Measurements from ENCODE around the gene TBC1D20. TPM values are rescaled to one million over a fixed set of nuclear protein-coding genes. Genes with fewer than 3 reads are reported as not detected.

TBC1D20 gene
- total and polyA plus RNA-seq, 2 experiments from 2014 or later = 4.8 to 15.0 TPM

DNA sequence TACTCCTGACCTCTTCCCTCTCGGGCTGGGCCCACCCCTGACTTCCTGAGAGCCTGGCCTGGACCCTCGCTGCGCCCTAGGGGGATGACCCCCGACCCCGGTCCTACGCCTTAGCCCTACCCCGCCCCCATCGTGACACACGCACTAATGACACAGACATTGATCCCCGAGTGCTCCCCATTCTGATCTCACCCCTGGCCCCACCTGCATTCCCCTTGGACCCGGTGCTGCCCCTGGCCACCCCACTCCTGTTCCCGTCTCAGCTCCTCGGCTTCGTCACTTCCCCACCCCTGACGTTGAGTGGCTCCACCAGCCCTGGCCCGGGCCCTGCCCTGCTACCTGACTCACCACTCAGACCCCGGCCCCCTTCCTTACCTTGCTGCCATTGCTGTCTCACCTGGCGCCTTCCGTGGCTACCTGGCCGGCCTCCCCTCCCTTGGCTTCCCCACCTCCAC is 42.1 kb downstream of the TBC1D20 start:
- no peak overlapping the region for H2AFZ ChIP-seq
- no peaks in the 10 kb centered on the region for H3K27me3 ChIP-seq (ENCODE audit: insufficient read depth)
- H3K9me2 ChIP-seq (ENCODE audit: insufficient read depth) = no peaks in the 10 kb centered on the region
- Mint-ChIP-seq H3K4me3 (no peak overlapping the region), H3K27me3 (ENCODE audit: insufficient read depth, low read depth, poor library complexity) (peaks cover 10% of the 10 kb centered on the region), H3K27ac (no peak overlapping the region), H3K4me1 (no peaks in the 10 kb centered on the region; the same call in 2 of the 3 replicates), H3K36me3 (ENCODE audit: low read depth) (peaks cover 61% of the 10 kb centered on the region), H3K9me3 (peaks cover 8% of the 10 kb centered on the region; the same call in 1 of the 3 replicates)
- H3F3A ChIP-seq (replicated peaks; ENCODE audit: low read depth) = no peaks in the 10 kb centered on the region
- H3K79me2 ChIP-seq (replicated peaks; ENCODE audit: insufficient read depth) = no peaks in the 10 kb centered on the region
- no peak for DNase-seq (ENCODE audit: low spot score)
- peaks cover 11% of the 10 kb centered on the region; the same call in 1 of the 2 replicates for H3K36me3 ChIP-seq (ENCODE audit: insufficient read depth)
- TF ChIP-seq EZH2 (IDR thresholded peaks at IDR 0.05; ENCODE audit: low read depth, unreplicated experiment) (no peak), NANOG (IDR thresholded peaks at IDR 0.05; ENCODE audit: borderline replicate concordance) (no peak), POLR2AphosphoS5 (IDR thresholded peaks at IDR 0.05; ENCODE audit: low read depth) (no peak), STAT1 (IDR thresholded peaks at IDR 0.05; ENCODE audit: unreplicated experiment) (no peak), CREB1 (CRISPR knock-in tag; IDR thresholded peaks at IDR 0.05; ENCODE audit: low read depth) (no peak), ZNF331 (CRISPR knock-in tag; IDR thresholded peaks at IDR 0.05; ENCODE audit: low read depth) (no peak), ZNF114 (CRISPR knock-in tag; IDR thresholded peaks at IDR 0.05) (no peak), EZH2phosphoT487 (IDR thresholded peaks at IDR 0.05; ENCODE audit: unreplicated experiment) (no peak)
- TF ChIP-seq, protein P1, sequence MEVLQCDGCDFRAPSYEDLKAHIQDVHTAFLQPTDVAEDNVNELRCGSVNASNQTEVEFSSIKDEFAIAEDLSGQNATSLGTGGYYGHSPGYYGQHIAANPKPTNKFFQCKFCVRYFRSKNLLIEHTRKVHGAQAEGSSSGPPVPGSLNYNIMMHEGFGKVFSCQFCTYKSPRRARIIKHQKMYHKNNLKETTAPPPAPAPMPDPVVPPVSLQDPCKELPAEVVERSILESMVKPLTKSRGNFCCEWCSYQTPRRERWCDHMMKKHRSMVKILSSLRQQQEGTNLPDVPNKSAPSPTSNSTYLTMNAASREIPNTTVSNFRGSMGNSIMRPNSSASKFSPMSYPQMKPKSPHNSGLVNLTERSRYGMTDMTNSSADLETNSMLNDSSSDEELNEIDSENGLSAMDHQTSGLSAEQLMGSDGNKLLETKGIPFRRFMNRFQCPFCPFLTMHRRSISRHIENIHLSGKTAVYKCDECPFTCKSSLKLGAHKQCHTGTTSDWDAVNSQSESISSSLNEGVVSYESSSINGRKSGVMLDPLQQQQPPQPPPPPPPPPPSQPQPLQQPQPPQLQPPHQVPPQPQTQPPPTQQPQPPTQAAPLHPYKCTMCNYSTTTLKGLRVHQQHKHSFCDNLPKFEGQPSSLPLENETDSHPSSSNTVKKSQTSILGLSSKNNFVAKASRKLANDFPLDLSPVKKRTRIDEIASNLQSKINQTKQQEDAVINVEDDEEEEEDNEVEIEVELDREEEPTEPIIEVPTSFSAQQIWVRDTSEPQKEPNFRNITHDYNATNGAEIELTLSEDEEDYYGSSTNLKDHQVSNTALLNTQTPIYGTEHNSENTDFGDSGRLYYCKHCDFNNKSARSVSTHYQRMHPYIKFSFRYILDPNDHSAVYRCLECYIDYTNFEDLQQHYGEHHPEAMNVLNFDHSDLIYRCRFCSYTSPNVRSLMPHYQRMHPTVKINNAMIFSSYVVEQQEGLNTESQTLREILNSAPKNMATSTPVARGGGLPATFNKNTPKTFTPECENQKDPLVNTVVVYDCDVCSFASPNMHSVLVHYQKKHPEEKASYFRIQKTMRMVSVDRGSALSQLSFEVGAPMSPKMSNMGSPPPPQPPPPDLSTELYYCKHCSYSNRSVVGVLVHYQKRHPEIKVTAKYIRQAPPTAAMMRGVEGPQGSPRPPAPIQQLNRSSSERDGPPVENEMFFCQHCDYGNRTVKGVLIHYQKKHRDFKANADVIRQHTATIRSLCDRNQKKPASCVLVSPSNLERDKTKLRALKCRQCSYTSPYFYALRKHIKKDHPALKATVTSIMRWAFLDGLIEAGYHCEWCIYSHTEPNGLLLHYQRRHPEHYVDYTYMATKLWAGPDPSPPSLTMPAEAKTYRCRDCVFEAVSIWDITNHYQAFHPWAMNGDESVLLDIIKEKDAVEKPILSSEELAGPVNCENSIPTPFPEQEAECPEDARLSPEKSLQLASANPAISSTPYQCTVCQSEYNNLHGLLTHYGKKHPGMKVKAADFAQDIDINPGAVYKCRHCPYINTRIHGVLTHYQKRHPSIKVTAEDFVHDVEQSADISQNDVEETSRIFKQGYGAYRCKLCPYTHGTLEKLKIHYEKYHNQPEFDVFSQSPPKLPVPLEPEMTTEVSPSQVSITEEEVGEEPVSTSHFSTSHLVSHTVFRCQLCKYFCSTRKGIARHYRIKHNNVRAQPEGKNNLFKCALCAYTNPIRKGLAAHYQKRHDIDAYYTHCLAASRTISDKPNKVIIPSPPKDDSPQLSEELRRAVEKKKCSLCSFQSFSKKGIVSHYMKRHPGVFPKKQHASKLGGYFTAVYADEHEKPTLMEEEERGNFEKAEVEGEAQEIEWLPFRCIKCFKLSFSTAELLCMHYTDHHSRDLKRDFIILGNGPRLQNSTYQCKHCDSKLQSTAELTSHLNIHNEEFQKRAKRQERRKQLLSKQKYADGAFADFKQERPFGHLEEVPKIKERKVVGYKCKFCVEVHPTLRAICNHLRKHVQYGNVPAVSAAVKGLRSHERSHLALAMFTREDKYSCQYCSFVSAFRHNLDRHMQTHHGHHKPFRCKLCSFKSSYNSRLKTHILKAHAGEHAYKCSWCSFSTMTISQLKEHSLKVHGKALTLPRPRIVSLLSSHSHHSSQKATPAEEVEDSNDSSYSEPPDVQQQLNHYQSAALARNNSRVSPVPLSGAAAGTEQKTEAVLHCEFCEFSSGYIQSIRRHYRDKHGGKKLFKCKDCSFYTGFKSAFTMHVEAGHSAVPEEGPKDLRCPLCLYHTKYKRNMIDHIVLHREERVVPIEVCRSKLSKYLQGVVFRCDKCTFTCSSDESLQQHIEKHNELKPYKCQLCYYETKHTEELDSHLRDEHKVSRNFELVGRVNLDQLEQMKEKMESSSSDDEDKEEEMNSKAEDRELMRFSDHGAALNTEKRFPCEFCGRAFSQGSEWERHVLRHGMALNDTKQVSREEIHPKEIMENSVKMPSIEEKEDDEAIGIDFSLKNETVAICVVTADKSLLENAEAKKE (CRISPR knock-in tag; IDR thresholded peaks at IDR 0.05) = no peak
- TF ChIP-seq, protein P2, sequence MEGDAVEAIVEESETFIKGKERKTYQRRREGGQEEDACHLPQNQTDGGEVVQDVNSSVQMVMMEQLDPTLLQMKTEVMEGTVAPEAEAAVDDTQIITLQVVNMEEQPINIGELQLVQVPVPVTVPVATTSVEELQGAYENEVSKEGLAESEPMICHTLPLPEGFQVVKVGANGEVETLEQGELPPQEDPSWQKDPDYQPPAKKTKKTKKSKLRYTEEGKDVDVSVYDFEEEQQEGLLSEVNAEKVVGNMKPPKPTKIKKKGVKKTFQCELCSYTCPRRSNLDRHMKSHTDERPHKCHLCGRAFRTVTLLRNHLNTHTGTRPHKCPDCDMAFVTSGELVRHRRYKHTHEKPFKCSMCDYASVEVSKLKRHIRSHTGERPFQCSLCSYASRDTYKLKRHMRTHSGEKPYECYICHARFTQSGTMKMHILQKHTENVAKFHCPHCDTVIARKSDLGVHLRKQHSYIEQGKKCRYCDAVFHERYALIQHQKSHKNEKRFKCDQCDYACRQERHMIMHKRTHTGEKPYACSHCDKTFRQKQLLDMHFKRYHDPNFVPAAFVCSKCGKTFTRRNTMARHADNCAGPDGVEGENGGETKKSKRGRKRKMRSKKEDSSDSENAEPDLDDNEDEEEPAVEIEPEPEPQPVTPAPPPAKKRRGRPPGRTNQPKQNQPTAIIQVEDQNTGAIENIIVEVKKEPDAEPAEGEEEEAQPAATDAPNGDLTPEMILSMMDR (conservative IDR thresholded peaks at IDR 0.05; ENCODE audit: low read depth in 2 of 2) = no peak
- TF ChIP-seq, protein P3, sequence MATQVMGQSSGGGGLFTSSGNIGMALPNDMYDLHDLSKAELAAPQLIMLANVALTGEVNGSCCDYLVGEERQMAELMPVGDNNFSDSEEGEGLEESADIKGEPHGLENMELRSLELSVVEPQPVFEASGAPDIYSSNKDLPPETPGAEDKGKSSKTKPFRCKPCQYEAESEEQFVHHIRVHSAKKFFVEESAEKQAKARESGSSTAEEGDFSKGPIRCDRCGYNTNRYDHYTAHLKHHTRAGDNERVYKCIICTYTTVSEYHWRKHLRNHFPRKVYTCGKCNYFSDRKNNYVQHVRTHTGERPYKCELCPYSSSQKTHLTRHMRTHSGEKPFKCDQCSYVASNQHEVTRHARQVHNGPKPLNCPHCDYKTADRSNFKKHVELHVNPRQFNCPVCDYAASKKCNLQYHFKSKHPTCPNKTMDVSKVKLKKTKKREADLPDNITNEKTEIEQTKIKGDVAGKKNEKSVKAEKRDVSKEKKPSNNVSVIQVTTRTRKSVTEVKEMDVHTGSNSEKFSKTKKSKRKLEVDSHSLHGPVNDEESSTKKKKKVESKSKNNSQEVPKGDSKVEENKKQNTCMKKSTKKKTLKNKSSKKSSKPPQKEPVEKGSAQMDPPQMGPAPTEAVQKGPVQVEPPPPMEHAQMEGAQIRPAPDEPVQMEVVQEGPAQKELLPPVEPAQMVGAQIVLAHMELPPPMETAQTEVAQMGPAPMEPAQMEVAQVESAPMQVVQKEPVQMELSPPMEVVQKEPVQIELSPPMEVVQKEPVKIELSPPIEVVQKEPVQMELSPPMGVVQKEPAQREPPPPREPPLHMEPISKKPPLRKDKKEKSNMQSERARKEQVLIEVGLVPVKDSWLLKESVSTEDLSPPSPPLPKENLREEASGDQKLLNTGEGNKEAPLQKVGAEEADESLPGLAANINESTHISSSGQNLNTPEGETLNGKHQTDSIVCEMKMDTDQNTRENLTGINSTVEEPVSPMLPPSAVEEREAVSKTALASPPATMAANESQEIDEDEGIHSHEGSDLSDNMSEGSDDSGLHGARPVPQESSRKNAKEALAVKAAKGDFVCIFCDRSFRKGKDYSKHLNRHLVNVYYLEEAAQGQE (IDR thresholded peaks at IDR 0.05; ENCODE audit: unreplicated experiment) = no peak
- no peaks in the 10 kb centered on the region for H3K4me1 ChIP-seq (ENCODE audit: insufficient read depth)
- no peak overlapping the region for H3K4me3 ChIP-seq
- peaks cover 11% of the 10 kb centered on the region; the same call in 1 of the 2 replicates for H4K20me1 ChIP-seq (replicated peaks; ENCODE audit: insufficient read depth)
- no peak overlapping the region for H3K4me2 ChIP-seq
- H3K27ac ChIP-seq (ENCODE audit: low read depth) = no peak overlapping the region
- ATAC-seq = no peak

All from GM23338 (cell line).